ENCODE data around the gene GZMM.

- TF ChIP-seq REST (IDR thresholded peaks at IDR 0.05; ENCODE audit: unreplicated experiment) (no peak), POLR2AphosphoS5 (IDR thresholded peaks at IDR 0.05; ENCODE audit: low read depth) (no peak), CTCF (conservative IDR thresholded peaks at IDR 0.05; ENCODE audit: low read depth in 2 of 2) (no peak)
Observed at GRCh38 chr19:566403-566802, 22.6 kb downstream of the GZMM start.

All from GM23338 (cell line).